Mucosa of gallbladder (tissue), 1 donor: ENCODE data around the gene RALGPS1. TPM values are rescaled to one million over a fixed set of nuclear protein-coding genes. Genes with fewer than 3 reads are reported as not detected.

Experiments
- DNase-seq: peaks from one replicate; pipeline ENCODE4 v3.0.0-alpha.2; 2020; ENCODE audit warnings: low spot score
- total RNA-seq: library from RNA; stranded (reverse); gene quantifications from one replicate; pipeline ENCODE4 v1.2.1, GENCODE V29; 2021
- donor health status: DM: no; HTN: no; CAD: no.

The RALGPS1 gene
- total RNA-seq, 1 donor from 2014 or later: 34.7 TPM

DNA sequence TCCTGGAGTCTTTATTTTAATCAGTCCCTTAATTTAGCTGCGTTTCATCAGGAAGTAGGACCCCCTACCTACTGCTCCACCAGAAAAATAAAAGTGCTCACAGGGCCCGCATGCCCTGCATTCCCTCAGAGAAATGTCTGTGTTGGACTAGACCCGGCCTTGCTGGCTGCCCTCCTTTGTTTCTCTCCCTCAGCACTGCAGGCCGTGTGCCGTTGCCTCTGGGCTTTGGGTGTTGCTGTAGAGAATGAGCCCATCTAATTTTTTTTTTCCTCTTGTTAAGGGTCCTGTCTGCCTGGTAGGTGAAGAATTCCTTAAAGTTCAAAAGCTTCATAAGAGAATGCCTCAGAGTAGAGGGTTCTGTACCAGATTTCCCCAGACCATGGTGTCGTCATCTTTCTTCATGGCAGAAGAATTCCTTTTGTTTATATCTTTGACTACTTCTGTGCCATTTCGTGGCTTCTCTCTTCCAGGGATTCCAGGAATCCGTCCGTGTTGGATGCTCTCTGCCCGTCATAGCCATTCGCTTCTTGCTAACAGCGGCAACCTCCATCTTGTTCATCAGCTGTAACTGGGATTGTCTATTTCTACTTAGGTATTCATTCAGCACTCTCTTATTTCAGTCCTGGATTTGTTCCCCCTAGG lies 257.6 kb downstream of the RALGPS1 start:
- DNase-seq: no peak

- DNase-seq: no peak
Observed at GRCh38 chr9:127173063-127173462, 258.5 kb downstream of the RALGPS1 start.

DNA sequence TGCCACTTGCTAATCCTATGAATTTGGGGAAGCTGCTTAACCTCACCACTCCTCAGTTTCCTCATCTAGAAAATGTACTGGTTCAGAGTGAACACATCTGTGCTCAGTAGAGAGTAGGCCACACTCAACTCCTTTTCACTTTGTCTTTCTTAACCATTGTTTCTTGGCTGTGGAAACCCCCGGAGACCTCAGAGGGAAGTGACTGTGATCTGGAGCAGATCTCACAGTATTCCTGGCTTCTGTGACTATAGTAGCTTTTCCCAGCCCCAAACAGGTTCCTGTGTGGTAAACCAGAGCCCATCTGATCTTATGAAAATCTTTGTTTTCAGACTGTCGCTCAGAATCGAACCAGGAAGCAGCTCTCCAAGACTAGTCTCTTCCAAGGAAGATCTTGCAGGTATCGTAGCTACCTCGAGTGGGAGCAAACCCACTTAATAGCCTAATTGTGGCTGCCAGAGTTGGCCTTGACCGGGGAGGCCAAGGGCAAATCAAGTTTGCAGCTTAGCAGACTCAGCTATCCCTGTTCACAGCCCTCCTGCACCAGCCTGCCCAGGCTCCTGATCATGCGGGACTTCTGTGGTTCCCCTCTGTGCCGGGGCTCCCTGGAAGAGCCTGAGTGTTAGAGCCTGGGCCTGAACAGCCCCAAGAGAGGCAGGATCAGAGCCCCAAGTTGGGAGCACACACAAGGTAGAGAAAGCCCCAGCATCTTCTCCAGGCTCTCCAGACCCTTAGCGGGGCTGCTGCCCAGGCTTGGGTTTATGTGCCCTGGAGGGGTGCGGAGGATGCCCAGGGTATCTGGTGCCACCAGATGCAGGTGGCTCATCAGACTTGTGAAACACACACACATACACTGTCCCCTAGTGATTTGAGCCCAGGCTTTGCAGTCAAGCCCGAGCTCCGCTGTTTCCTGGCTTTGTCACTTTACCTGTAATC lies 260.1 kb downstream of the RALGPS1 start:
- no peak for DNase-seq

- DNase-seq: no peak
Observed at GRCh38 chr9:127175319-127175715, 260.7 kb downstream of the RALGPS1 start.

DNA sequence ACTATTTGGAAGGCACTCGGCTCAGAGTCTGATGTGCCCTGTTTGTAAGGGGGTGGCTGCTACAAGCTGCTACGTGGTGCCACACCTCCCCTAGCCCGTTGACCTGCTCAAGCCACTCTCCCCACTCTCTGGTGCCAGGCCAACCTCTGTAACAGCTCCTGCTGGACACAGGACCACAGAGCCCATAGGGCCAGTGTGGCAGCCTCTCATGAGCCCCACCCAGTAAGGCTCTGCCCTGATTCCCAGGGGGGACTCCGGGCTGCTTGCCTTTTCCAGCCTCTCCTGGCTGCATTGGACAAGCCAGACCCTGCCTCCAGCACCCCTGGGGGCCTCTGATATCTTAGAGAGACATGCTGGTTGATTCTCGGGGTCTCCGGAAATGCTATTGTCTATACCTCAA lies 261.2 kb downstream of the RALGPS1 start:
- DNase-seq: no peak

- DNase-seq: no peak
Observed at GRCh38 chr9:127176631-127177030, 262.0 kb downstream of the RALGPS1 start.

DNA sequence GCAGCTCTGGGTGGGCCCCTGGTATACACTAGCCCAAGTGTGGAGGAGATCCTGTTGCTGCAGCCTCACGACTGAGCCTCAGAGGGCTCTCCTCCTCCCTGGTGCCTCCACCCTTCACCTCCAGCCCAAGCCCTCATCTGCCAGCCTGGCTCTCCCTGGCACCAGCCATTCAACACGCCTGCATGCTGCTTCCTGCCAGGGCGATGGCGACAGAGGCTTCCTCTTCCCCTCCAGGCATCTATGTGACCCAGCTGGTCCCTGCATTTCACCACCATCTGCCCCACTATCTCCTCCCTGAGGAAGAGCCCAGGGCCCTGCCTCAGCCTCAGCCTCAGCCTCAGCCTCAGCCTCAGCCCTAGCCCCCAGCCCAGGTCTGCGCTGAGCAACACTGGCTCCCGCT lies 262.6 kb downstream of the RALGPS1 start:
- DNase-seq: no peak

GRCh38 chr9:127177665-127178265 lies 263.2 kb downstream of the RALGPS1 start:
- DNase-seq: no peak

- DNase-seq: peak; percentile 34
Observed at GRCh38 chr9:127178686-127179632, 264.4 kb downstream of the RALGPS1 start.

- DNase-seq: peak; percentile 26
Observed at GRCh38 chr9:127179633-127180441, 265.3 kb downstream of the RALGPS1 start.

DNA sequence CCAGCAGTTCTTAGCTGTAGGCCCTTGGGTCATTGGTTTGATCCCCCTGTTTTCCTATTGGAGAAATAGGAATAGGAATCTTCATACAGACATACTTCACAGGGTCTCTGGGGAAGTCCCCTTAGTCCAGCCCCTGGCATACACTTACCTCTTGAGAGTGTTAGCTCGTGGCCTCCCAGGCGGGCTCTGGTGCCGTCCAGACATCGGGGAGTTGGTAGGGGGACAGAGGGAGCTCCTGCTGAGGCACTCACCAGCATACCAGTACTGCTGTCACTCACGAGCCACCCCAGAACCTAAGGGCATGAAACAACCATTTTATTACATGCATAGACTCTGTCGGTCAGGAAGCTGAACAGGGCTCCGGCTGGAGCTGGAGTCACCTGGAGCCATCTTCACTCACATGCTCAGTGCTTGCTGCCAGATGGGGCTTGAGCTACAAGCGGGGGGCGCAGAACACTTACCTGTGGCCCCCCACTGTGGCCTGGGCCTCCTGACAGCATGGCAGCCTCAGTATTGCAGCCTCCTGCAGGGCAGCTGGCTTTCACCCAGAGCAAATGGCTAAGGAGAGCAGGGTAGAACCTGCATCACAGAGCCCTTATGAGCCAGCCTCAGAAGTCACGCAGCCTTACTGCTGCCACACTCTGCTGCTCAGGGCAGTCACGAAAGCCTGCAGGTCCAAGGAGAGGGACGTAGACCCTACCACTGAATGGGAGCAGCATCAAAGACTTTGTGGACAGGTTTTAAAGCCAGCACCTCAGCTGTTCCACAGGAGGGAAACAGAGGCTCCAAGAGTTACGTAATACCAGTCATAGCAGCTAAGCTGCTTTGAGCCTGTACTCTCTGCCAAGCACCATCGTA lies 266.1 kb downstream of the RALGPS1 start:
- no peak for DNase-seq

- DNase-seq: no peak
Observed at GRCh38 chr9:127181315-127181580, 266.7 kb downstream of the RALGPS1 start.

- DNase-seq: no peak
Observed at GRCh38 chr9:127181595-127182190, 267.1 kb downstream of the RALGPS1 start.

- no peak for DNase-seq
Observed at GRCh38 chr9:127182901-127183746, 268.5 kb downstream of the RALGPS1 start.

DNA sequence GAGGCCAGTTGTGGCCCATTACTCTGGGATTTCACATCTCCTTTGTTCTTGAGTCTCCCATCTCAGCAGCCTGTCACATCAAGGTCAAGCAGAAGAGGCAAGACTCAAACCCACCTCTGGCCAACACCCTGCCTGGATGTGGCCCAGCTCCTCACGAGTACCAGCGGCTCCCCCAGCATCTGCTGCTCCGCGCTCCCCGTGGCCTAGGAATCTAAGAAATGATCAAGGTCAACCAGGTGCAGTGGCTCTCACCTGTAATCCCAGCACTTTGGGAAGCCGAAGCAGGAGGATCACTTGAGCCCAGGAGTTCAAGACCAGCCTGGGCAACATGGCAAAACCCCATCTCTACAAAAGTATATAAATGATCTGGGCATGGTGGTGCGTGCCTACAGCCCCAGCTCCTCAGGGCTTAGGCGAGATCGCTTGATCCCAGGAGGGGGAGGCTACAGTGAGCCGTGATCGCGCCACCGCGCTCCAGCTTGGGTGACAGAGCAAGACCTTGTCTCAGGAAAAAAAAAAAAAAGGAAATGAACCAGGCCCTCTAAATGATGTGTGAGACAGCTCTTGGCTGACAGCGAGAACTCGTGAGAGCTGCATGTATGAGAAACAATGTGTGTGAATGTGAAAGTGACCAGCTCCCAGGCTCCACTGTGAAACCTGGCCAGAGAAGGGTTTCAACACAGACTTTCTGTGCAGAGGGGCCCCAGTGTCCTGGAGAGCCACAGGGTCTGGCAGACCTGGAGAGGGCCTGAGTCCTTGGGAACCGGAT lies 269.4 kb downstream of the RALGPS1 start:
- DNase-seq: no peak

DNA sequence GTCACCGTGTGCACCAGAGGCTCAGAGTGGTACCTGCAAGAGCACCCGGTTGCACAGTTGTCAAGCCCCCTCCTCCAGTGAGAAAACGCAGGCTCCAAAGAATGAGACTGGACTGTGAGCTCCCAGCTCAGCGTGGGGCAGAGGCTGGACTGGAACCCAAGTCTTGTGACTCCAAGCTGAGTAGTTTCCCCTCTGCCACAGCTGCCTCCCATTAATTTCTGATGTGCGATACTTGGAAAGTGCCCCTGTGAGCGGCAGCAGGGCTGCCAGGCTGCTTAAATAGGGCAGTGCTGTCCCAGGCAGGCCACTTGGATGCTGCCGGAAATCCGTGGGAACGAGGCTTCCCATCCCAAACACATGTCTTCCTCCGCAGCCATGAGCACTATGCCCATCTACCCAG lies 270.1 kb downstream of the RALGPS1 start:
- no peak for DNase-seq

GRCh38 chr9:127185181-127185580 lies 270.6 kb downstream of the RALGPS1 start:
- DNase-seq: no peak
